Dendritic cell treated with granulocyte-macrophage colony-stimulating factor and Interleukin-4, amounts not matched to agents 40 ng/mL and 50 ng/mL, for 4 days (primary cell): Measurements from ENCODE around the gene RBM14.

Source experiments
- H3K27ac Mint-ChIP-seq: one replicate; pipeline ENCODE4 v1.8.0; 2022; ENCODE audit warnings: mild to moderate bottlenecking, mixed read lengths
- H3K27me3 Mint-ChIP-seq: one replicate; pipeline ENCODE4 v1.8.0; 2022; ENCODE audit warnings: mild to moderate bottlenecking, mixed read lengths
- H3K36me3 Mint-ChIP-seq: one replicate; pipeline ENCODE4 v1.8.0; 2022; ENCODE audit warnings: low read depth, mixed read lengths
- H3K4me1 Mint-ChIP-seq: one replicate; pipeline ENCODE4 v1.8.0; 2022; ENCODE audit warnings: low read depth, mixed read lengths
- H3K4me3 Mint-ChIP-seq: one replicate; pipeline ENCODE4 v1.8.0; 2022; ENCODE audit warnings: mild to moderate bottlenecking, moderate library complexity, mixed read lengths
- H3K9me3 Mint-ChIP-seq: one replicate; pipeline ENCODE4 v1.8.0; 2022; ENCODE audit warnings: mixed read lengths
- intact Hi-C: fragments of 100-400 bp; cut with micrococcal nuclease; formaldehyde crosslinking; loops from one replicate; pipeline ENCODE4 v1.15.0; 2022

RBM14 gene

DNA sequence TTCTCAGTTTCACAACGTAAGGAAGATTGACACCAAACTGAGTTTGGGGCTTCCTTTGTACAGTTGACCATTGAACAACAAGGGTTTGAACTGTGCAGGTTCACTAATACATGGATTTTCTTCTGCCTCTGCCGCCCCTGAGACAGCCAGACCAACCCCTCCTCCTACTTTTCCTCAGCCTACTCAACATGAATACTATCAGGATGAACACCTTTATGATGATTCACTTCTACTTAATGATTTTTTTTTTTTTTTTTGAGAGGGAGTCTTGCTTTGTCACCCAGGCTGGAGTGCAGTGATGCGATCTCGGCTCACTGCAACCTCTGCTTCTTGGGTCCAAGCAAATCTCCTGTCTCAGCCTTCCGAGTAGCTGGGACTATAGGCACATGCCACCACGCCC, 36.7 kb downstream of the RBM14 start:
- Mint-ChIP-seq H3K9me3 (no peaks in the 10 kb centered on the region), H3K36me3 (peaks cover 93% of the 10 kb centered on the region), H3K4me3 (no peak overlapping the region), H3K27ac (no peak overlapping the region), H3K27me3 (no peaks in the 10 kb centered on the region), H3K4me1 (peaks cover 6% of the 10 kb centered on the region)
- intact Hi-C loops = no loop called here

DNA sequence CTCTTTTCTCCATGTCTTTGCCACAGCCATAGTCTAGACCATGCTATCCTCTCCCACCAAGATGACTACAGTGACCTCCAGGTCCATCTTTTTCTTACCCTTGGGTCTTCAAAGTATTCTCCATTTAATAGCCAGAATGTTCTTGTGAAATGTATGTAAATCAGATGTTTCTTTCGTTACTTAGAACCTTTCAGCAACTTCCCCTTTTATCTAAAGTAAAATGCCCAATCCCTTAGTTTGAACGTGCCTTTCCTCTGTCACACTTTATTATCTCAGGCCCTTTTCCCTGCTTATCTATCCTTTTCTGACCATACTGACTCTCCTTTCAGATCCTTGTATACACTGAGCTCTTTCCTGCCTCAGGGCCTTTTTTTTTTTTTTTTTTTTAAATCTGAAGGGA, 43.3 kb downstream of the RBM14 start:
- Mint-ChIP-seq H3K27ac (peak overlapping the region; percentile 25), H3K9me3 (no peaks in the 10 kb centered on the region), H3K4me1 (peaks cover 23% of the 10 kb centered on the region), H3K4me3 (no peak overlapping the region), H3K27me3 (no peaks in the 10 kb centered on the region), H3K36me3 (peaks cover 87% of the 10 kb centered on the region)
- intact Hi-C loops = no loop called here

DNA sequence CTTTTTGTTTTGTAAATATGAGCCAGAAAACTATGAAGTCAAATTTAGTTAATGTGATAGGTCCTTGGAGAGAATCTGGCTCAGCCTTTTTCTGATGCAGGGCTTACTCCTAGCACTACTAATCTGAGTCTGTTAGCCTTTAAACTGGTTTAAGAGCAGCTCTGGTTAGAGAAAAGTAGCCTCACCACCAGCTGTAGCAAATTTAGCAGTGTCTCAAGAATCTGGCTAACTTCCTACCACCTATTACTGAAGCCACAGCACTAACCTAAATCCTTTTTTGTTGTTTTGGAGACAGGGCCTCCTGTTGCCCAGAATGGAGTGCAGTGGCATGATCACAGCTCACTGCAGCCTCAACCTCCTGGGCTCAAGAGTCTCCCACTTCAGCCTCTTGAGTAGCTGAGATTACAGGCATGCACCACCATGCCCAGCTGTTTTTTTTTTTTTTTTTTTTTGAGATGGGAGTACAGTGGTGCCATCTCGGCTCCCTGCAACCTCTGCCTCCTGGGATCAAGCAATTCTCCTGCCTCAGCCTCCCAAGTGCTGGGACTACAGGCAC, 47.4 kb downstream of the RBM14 start:
- intact Hi-C loops = no loop called here
- Mint-ChIP-seq H3K4me3 (no peak overlapping the region), H3K9me3 (no peaks in the 10 kb centered on the region), H3K4me1 (peaks cover 17% of the 10 kb centered on the region), H3K27ac (peak overlapping the region; percentile 55), H3K27me3 (no peaks in the 10 kb centered on the region), H3K36me3 (peaks cover 85% of the 10 kb centered on the region)

DNA sequence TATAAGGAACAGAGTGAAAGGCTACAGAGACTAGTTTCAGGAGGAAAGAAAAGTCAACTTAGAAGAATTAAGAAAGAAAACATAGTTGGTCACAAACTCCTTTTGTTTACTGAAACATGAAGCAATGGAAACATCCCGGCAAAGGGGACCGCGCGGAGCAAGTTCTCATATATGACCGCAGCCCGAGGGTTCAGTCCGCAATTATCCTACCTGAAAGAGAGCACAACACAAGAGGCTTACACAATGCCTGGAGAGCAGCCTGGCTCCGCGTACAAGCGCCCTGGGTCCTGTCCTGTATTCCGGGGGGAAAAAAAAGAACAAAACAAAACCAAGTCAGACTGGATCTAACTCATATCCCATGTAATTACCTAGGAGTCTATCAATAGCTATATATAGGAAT, 48.9 kb downstream of the RBM14 start:
- H3K27me3 Mint-ChIP-seq = no peaks in the 10 kb centered on the region
- H3K27ac Mint-ChIP-seq = no peak overlapping the region
- H3K9me3 Mint-ChIP-seq = no peaks in the 10 kb centered on the region
- intact Hi-C loops = no loop called here
- no peak overlapping the region for H3K4me3 Mint-ChIP-seq
- H3K36me3 Mint-ChIP-seq = peaks cover 86% of the 10 kb centered on the region
- peaks cover 6% of the 10 kb centered on the region for H3K4me1 Mint-ChIP-seq

DNA sequence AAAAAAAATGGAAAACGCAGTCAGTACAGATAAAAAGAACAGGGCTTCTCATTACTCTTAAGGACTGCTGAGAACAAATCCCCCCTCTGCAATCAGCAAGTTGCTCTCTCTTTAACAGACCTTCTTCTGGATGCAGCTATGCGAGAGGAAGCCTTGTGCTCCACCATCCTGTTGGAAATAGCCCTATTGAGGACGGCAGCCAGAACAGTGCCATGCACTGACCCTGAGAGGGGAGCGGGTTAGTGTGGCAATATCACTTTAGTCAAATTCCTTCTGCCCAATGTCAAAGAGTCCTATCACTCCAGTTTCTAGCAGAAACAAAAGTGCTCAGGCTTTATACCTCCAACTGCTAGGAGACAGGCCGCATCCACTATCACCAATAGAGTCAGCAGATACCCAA, 54.4 kb downstream of the RBM14 start:
- Mint-ChIP-seq H3K9me3 (no peaks in the 10 kb centered on the region), H3K27me3 (no peaks in the 10 kb centered on the region)
- intact Hi-C loops = no loop called here

DNA sequence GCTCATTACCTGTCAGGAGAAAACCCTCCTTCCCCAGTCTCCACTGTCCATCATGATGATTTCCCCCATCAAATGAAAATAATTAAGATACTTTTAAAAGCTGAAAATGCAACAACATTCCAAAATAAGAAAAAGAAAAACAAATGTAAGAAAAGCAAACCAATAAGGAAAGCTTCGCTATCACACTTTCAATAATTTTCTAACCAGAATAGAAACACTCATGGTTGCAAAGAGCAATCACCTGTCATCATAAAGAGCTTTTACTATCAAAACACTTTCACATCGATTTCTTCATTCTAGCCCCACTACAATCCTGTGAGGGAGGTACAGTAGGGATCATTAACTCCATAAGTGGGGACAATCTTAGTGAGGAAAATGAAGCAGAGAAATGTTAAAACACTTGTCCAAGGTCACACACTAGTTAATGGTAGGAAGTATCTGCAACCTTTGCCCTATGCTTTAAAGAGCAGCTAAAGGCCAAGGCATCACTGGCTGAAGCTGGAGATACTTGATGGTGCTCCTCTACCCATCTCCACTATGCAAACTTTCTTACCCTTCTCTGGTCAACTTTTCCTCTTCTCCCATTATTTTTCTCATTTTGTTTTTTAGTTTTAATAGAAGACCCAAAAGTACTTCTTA, 58.7 kb downstream of the RBM14 start:
- Mint-ChIP-seq H3K27ac (no peak overlapping the region), H3K9me3 (no peaks in the 10 kb centered on the region), H3K27me3 (no peaks in the 10 kb centered on the region), H3K36me3 (peaks cover 35% of the 10 kb centered on the region), H3K4me3 (no peak overlapping the region), H3K4me1 (peaks cover 34% of the 10 kb centered on the region)
- intact Hi-C loops = loop anchor here (5.0 kb wide), 1 partner anchor 38 kb away; the partner anchor contains the start of gene RBM4

More for the DNA sequence above, 54.4 kb downstream of the RBM14 start:
- H3K4me1 Mint-ChIP-seq = peaks cover 11% of the 10 kb centered on the region
- no peak overlapping the region for H3K4me3 Mint-ChIP-seq
- no peak overlapping the region for H3K27ac Mint-ChIP-seq
- peaks cover 56% of the 10 kb centered on the region for H3K36me3 Mint-ChIP-seq

DNA sequence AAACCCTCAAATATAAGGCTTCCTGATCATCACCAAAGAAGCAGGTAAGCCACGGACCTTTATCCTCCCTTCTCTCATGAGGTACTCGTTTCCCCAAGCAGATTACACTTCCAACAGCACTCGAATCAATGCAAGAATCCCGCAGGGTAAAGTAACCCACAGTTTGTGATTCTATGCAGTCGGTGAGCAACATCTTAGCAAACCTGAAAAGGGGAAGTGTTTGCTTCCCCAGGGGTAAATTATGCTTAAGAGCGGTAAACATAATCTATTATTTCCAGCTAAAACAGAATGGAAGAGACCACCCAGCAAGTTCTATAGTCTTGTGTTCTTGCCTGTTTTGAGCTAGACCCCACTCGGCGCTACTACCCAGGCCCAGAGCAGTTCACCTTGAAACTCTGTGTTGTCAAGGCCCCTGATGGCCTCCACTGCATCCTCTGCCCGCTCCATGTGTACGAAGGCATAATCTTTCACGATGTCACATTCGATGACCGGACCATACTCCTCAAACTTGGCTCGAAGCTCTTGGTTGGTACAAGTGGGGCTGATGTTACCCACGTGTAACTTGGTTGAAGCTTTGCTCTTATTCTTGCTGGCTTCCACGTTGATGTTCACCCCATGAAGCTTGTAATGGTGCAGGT, 60.0 kb downstream of the RBM14 start:
- peak overlapping the region; percentile 91 for H3K27ac Mint-ChIP-seq
- H3K4me1 Mint-ChIP-seq = peaks cover 34% of the 10 kb centered on the region
- H3K9me3 Mint-ChIP-seq = no peaks in the 10 kb centered on the region
- H3K36me3 Mint-ChIP-seq = peaks cover 26% of the 10 kb centered on the region
- no peaks in the 10 kb centered on the region for H3K27me3 Mint-ChIP-seq
- intact Hi-C loops = loop anchor here (5.0 kb wide), 1 partner anchor 39 kb away; the partner anchor contains the start of gene RBM4
- peak overlapping the region; percentile 86 for H3K4me3 Mint-ChIP-seq
